Fibroblast of mammary gland (primary cell): ENCODE measurements around the gene EXPH5.

Source experiments
- DNase-seq: peaks from one replicate; pipeline ENCODE4 v3.0.0-alpha.2; 2010; ENCODE audit warnings: low read depth
- H3K4me3 ChIP-seq: 2 replicates; pipeline ENCODE4 v1.5.1; 2011; ENCODE audit warnings: low read depth, mild to moderate bottlenecking, low read length, moderate library complexity; ENCODE audit not compliant: control insufficient read depth
- TF ChIP-seq, protein P1 (sequence below): conservative IDR thresholded peaks from 2 replicates; pipeline ENCODE4 v1.5.1; 2011; ENCODE audit warnings: low read depth, low read length, inconsistent platforms; ENCODE audit not compliant: control insufficient read depth, insufficient read depth

EXPH5 gene

GRCh38 chr11:108538502-108538901 is 55.1 kb downstream of the EXPH5 start:
- no peak overlapping the region for H3K4me3 ChIP-seq
- TF ChIP-seq, protein P1, sequence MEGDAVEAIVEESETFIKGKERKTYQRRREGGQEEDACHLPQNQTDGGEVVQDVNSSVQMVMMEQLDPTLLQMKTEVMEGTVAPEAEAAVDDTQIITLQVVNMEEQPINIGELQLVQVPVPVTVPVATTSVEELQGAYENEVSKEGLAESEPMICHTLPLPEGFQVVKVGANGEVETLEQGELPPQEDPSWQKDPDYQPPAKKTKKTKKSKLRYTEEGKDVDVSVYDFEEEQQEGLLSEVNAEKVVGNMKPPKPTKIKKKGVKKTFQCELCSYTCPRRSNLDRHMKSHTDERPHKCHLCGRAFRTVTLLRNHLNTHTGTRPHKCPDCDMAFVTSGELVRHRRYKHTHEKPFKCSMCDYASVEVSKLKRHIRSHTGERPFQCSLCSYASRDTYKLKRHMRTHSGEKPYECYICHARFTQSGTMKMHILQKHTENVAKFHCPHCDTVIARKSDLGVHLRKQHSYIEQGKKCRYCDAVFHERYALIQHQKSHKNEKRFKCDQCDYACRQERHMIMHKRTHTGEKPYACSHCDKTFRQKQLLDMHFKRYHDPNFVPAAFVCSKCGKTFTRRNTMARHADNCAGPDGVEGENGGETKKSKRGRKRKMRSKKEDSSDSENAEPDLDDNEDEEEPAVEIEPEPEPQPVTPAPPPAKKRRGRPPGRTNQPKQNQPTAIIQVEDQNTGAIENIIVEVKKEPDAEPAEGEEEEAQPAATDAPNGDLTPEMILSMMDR = no peak
- DNase-seq = no peak

DNA sequence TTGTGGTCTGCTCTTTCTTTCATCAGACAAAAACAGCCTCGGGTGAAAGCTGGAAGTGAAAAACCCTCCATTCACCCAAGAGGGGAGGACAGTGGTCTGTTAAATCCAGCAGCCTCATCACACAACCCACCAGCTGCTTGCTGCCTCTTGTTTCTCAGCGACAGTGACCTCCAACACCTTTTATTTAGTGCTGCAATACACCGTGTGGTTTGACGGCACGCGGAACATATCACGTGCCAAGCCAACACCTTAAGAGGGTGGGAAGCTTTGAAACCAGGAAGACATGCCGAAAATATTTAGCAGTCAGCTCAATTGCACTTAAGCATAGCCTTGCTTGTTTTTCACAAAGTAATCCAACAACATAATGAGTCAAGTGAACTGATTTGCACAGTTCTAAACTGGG is 55.5 kb downstream of the EXPH5 start:
- DNase-seq = no peak
- TF ChIP-seq, protein P1 = no peak
- no peak overlapping the region for H3K4me3 ChIP-seq

DNA sequence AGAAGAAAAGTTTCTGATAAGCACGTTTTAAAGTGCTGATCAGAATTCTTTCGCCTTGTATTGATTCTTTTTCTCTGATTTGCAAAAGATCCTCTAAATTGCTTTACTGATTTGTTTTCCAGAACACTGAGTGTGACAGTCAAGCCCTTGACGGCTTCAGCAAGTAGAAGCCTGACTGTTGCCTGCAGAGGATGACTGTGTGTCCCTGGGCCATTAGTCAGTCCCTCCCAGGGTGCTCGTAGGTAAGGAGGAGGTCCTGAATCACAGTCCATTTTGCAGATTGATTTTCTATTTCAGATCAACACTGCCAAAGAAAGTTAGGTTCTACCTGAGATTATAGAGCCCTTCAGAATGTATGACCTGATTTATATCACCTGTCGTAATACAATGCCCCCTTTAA is 56.8 kb downstream of the EXPH5 start:
- TF ChIP-seq, protein P1 = no peak
- no peak overlapping the region for H3K4me3 ChIP-seq
- no peak for DNase-seq

GRCh38 chr11:108535384-108535955 is 58.1 kb downstream of the EXPH5 start:
- TF ChIP-seq, protein P1 = no peak
- DNase-seq = no peak
- no peak overlapping the region for H3K4me3 ChIP-seq

- TF ChIP-seq, protein P1 = no peak
- no peak for DNase-seq
- no peak overlapping the region for H3K4me3 ChIP-seq
These were observed 59.2 kb downstream of the EXPH5 start for GRCh38 chr11:108534274-108534882.

DNA sequence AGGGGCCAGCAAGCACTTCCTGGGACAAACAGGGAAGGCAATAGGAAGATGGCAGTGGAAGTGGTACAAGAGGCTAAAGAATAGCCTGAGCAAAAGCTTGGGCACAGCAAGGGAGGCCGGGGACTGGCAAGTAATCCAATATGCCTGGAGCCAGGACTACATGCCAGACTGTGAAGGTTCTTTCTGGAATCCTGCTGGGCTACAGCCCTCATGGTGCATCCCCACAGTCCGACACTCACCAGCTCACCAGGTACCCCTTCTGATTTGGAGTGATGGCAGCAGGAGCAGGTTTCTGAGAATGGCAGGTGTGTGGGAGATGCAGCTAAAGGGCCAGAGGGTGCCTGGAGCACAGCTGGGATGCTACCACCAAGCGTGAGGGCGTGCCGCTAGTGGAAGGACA is 63.1 kb downstream of the EXPH5 start:
- no peak overlapping the region for H3K4me3 ChIP-seq
- TF ChIP-seq, protein P1 = no peak
- no peak for DNase-seq
